ENCODE results near the gene USP48.

GRCh38 chr1:21705303-21705980 lies 77.5 kb downstream of the USP48 start:
- no peak for TF ChIP-seq CTCF (conservative IDR thresholded peaks at IDR 0.05; ENCODE audit: low read depth, low read length)
- no peak for TF ChIP-seq CEBPB (IDR thresholded peaks at IDR 0.05; ENCODE audit: low read depth, low read length)
- no peak for TF ChIP-seq RFX5 (IDR thresholded peaks at IDR 0.05; ENCODE audit: low read depth, low read length)
- no peak for TF ChIP-seq MAFK (IDR thresholded peaks at IDR 0.05; ENCODE audit: low read depth, low read length)
- TF ChIP-seq BHLHE40 (IDR thresholded peaks at IDR 0.05; ENCODE audit: low read depth, low read length) = no peak
- no peak for TF ChIP-seq POLR2A (IDR thresholded peaks at IDR 0.05; ENCODE audit: low read depth, low read length)
- TF ChIP-seq MAZ (IDR thresholded peaks at IDR 0.05; ENCODE audit: borderline replicate concordance, low read depth, low read length) = no peak
- no peak for TF ChIP-seq RAD21 (IDR thresholded peaks at IDR 0.05; ENCODE audit: low read length)

Measured in IMR-90 (cell line).